SKM-1 (cell line): ENCODE results near the gene ZNF738.
"Not testable (repeated sequence)": the region's sequence is repeated elsewhere in the genome, so short reads cannot be mapped to it uniquely, and the experiment has no call there.

Source experiments
- DNase-seq: peaks from one replicate; lab custom pipeline; 2025; ENCODE audit not compliant: unreplicated experiment; lab: John Stamatoyannopoulos, UW

ZNF738 gene

GRCh38 chr19:21358768-21359451 is at the start of gene ZNF738:
Gene ZNF738 (plus strand): TSS chr19:21359000. CDS start chr19:21359141, 141 bp downstream.
- DNase-seq, result peak; percentile 92

- DNase-seq, result not testable (repeated sequence)
Measured at GRCh38 chr19:21312807-21313206, 46.0 kb upstream of the ZNF738 start.

- DNase-seq, result no peak
Measured at GRCh38 chr19:21314676-21315075, 44.1 kb upstream of the ZNF738 start.

DNA sequence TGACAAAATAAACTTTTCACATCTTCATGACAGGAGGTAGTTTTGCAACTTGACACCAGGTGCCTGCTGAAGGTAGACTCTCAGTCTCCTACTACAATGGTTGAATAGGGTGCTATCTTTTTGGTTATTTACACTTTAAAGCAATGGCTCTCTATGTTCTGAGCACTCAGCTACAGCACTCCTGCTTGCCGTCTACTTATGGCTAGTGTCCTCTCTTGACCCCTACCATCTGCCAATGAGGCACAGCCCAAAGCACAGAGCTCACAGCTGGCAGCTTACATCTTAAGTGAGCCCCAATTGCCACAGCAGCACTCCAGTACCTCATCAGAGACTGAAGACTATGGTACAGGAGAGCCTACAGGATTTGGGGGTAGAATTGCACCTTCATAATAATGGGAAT is 41.0 kb upstream of the ZNF738 start:
- DNase-seq, result no peak

GRCh38 chr19:21321134-21321533 is 37.7 kb upstream of the ZNF738 start:
- DNase-seq, result no peak

DNA sequence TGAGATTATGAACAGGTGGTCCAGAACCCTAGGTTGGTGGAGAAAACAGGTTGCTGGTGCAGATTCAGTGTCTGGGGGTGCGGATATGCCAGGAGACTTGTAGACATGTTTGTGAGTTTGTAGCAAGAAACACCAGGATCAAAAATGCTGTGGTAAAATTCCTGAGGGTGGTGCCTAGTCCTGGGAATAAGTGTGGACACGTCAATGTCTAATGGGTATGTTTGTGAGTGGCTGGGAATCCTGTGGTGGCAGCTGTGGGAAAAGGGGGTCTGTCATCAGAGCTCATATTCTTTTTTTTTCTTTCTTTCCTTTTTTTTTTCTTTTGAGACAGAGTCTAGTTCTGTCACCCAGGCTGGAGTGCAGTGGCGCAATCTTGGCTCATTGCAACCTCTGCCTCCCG is 36.8 kb upstream of the ZNF738 start:
- DNase-seq, result no peak

DNA sequence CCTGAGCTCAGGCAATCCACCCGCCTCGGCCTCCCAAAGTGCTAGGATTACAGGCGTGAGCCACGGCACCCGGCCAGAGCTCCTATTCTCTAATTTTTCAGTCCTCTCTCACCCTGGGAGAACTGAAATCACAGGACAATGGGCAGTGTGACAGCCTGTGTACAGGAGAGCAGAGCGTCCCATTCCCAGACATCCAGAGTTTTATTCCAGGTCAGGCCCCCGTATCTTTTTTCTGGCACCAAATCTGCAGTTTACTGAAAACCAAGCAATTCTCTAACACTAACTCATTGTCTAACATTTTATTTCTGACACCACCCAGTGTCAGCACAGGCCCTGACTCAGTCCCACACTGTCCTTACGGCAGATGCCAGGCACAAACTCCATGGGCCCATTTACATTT is 36.3 kb upstream of the ZNF738 start:
- DNase-seq, result no peak

DNA sequence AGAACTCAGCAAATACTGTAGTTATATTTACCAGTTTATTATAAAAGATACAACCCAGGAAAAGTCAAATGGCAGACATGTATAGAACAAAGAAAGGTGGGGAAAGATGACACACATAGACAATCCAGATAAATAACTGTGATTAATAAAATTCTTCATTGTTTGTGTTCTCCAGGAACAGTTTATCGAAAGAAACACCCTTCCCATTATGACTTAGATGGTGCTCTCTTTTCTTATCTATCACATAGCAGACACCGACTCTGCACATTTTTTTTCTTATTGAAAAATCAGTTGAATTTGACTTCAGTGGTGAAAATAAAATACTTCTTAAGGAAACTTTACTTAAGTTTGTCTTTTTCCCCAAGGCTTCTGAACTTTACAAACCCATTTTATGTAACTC is 35.8 kb upstream of the ZNF738 start:
- DNase-seq, result no peak

DNA sequence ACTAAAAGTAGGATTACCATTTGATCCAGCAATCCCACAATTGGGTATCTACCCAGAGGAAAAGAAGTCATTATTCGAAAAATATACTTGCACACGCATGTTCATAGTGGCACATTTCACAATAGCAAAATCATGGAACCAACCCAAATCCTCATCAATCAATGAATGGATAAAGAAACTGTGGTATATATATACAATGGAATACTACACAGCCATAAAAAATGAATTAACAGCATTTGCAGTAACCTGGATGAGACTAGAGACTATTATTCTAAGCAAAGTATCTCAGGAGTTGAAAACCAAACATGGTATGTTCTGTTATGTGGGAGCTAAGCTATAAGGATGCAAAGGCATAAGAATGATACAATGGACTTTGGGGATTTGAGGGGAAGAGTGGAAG is 32.6 kb upstream of the ZNF738 start:
- no peak for DNase-seq

DNA sequence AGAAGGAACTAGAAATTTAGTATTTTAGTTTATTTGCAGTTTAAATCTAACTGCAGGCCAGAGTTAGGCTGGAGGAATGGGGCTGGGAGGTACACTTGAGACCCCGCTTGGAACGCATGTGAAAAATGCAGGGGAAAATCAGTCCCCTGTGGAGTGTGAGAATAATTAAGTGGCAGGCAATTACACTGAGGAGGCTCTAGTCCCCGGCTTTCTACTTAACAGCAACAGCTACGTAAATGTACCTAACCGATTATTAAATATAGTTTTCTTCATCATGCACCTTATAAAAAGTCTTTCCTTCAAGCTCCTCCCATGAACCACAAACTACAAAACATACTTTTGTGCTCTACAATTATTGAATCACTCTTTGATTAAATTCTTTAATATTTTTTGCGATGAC is 30.4 kb upstream of the ZNF738 start:
- DNase-seq, result no peak

DNA sequence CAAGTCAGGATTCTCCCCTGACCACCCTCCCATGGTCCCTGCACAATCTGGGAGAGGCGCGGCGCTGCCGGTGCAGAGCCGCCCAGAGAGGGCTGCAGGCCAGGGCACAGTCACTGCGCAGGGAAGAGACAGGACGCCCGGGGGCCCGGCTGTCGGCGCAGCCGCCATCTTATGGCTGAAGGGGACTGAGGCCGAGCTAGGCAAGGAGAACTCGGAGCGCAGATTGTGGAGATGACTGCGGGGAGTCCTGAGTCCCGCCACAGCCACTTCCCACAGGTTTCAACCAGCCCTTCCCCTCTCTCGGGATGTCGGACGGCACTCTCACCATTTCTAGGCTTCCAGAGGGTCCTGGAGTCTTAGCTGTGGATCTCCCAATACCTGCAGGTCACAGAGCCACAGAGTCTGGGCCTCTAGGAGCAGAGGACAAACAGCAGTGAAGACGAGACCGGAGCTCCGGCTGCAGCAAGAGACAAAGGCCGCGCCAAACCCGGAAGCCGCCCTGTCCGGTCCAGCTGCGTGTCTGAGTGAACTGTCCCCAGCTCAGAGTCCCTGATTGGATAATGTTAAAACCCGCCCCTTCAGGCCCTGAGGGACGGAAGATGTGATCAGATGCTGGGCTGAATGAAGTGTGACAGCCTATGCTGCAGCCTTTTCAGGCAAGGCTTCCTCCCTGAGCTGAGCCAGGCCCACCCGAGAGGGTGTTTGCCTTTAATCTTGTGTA is 29.8 kb upstream of the ZNF738 start, which contains the start of gene ZNF708:
TSS of gene ZNF708 (minus strand) at position 526 of the 721 bp plus-strand sequence. CDS start at position 328, 198 bp downstream.
- DNase-seq, result peak; percentile 73

GRCh38 chr19:21335721-21336120 is 23.1 kb upstream of the ZNF738 start:
- no peak for DNase-seq

GRCh38 chr19:21344841-21345240 is 14.0 kb upstream of the ZNF738 start:
- not testable (repeated sequence) for DNase-seq

DNA sequence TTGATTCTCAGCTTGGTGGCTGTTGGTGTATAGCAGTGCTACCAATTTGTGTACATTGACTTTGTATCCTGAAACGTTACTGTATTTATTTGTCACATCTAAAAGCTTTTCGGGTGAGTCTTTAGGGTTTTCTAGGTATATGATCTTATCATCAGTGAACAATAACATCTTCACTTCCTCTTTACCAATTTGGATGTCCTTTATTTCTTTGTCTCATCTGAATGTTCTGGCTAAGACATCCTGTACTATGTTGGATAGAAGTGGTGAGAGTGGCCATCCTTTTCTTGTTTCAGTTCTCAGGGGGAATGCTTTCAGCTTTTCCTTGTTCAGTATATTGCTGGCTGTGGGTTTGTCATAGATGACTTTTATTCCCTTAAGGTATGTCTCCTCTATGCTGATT is 6.0 kb upstream of the ZNF738 start:
- no peak for DNase-seq

DNA sequence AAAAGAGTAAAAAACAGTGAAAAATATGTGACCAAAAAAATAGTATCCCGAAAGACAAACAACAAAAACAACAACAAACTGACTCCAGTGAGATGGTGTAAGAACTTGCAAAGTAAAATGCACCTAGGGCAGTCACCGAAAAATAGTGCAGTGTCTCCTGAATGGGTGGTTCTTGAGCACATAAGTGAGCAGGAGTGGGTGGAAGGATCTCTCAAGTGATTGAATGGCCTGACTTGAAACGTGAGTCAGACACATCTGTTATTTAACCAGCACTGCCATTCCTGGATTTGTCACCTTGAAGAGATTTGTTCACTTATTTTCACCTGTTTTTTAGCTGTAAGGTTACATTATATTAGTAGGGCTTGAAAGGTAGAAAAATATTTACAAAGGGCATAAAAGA is 3.5 kb downstream of the ZNF738 start:
- no peak for DNase-seq

GRCh38 chr19:21383980-21384582 is 25.3 kb downstream of the ZNF738 start:
- no peak for DNase-seq

DNA sequence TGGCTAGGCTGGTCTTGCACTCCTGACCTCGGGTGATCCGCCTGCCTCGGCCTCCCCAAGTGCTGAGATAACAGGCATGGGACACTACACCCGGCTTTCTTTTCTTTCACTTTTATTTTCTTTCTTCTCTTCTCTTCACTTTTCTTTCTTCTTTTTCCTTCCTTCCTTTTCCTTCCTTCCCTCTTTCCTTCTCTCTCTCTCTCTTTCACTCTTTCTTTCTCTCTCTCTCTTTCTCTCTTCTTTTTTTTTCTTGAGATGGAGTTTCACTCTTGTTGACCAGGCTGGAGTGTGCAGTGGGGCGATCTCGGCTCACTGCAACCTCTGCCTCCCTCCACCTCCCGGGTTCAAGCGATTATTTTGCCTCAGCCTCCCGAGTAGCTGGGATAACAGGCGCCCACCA is 37.3 kb downstream of the ZNF738 start:
- no peak for DNase-seq

- DNase-seq, result peak; percentile 89
Measured at GRCh38 chr19:21396893-21397572, 38.2 kb downstream of the ZNF738 start, which contains the start of gene ZNF493. Gene ZNF493 (plus strand): TSS chr19:21397133. CDS start chr19:21397238, 105 bp downstream.

- no peak for DNase-seq
Measured at GRCh38 chr19:21398851-21399250, 40.1 kb downstream of the ZNF738 start.

DNA sequence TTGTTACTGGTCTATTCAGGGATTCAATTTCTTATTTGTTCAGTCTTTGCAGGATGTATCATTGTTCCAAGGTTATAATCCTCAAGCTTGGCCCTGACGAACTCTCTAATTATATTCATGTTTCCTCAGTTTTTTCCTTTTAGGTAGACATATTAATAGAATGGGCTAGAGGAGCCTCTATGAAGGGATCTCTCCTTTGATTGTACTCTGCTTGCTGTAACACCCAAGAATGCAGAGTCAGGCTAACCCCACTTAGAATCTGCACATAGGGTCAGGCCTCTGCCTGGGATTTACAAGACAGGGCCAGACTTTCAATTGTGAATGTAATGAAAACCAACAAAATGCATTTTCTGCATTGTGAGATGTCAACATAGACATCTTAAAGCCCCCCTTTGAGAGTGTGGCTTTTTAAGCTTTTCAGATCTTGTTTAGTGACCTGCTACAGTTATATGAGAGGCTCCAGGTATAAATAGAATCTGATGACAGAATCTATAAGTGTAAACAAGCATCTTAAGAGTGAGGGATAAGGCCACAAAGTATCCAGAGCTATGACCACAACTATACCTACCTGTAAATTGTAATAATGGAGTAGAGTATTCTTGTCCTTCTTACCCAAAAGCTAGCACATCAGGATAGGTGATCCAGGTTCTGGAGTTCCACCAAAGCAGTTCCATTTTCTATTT is 43.6 kb downstream of the ZNF738 start:
- DNase-seq, result no peak

- DNase-seq, result no peak
Measured at GRCh38 chr19:21410166-21410565, 51.4 kb downstream of the ZNF738 start.
